Activated T-cell treated with anti-CD3 and anti-CD28 coated beads, Interleukin-2, amount 50 U/mL, for 72 hours (primary cell): ENCODE data around the gene CCDC197. TPM values are rescaled to one million over a fixed set of nuclear protein-coding genes. Genes with fewer than 3 reads are reported as not detected.

Source experiments
- ATAC-seq, 2 donors: fragments of 150-1000 bp; cut with Tn5 transposase; replicated peaks in 1 of 2; 2 replicates each; pipeline ENCODE4 v1.10.0; 2021; ENCODE audit warnings: moderate library complexity in 2 of 2, mild to moderate bottlenecking in 1 of 2
- DNase-seq, 2 donors: peaks; one replicate each; pipeline ENCODE4 v3.0.0; 2021 to 2022; ENCODE audit warnings: mixed read lengths in 1 of 2
- H3K27ac Mint-ChIP-seq: one replicate; pipeline ENCODE4 v1.8.0; 2022; ENCODE audit warnings: mild to moderate bottlenecking, moderate library complexity, mixed read lengths
- H3K27me3 Mint-ChIP-seq: one replicate; pipeline ENCODE4 v1.8.0; 2022; ENCODE audit warnings: low read depth, mixed read lengths
- H3K36me3 Mint-ChIP-seq, 2 donors: one replicate each; pipeline ENCODE4 v1.8.0; 2022; ENCODE audit warnings: mixed read lengths in 2 of 2, mild to moderate bottlenecking in 1 of 2; ENCODE audit not compliant: insufficient read depth in 2 of 2
- H3K4me1 Mint-ChIP-seq: one replicate; pipeline ENCODE4 v1.8.0; 2022; ENCODE audit warnings: low read depth, mixed read lengths
- H3K4me3 Mint-ChIP-seq, 2 donors: one replicate each; pipeline ENCODE4 v1.8.0; 2022; ENCODE audit warnings: mild to moderate bottlenecking in 2 of 2, mixed read lengths in 2 of 2, moderate library complexity in 2 of 2
- H3K9me3 Mint-ChIP-seq, 2 donors: one replicate each; pipeline ENCODE4 v1.8.0; 2022; ENCODE audit warnings: mixed read lengths in 2 of 2
- total RNA-seq, 2 donors: library from RNA; stranded (reverse); gene quantifications; one replicate each; pipeline ENCODE4 v1.2.3, GENCODE V29; 2022

CCDC197 gene
- total RNA-seq, 2 donors from 2014 or later: 1.6 to 2.2 TPM

DNA sequence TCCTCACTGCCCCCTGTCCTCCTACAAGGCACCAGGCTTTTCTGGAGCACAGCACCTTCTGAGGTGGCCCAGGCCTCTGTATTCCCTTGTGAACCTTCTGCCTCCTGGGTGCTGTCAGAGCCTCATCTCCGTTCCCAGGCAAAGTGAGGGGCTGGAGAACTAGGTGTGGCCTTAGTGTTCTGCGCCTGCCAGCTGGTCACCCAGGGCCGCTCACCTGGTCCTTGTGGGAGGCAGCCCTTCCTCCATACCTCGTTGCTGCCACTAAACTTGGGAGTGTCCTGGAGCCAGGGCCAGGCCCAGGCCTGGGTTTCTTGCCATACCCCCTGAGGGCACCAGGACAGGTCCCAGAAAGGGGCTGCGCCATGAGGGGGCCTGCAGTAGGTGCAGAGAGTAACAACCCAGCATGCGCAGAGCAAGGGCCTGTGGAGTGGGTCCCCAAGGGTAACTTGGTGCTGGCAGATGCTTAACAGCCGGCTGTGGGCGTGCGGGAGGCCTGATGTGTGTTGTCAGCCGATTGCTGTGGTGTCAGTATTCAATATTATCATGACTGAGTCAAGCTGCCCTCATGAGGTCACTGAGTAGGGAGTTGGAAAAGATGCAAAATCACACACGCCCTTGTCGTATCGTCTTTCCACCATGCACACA lies 46.1 kb downstream of the CCDC197 start:
- H3K27ac Mint-ChIP-seq: no peak overlapping the region
- no peaks in the 10 kb centered on the region for H3K27me3 Mint-ChIP-seq
- H3K36me3 Mint-ChIP-seq: peaks cover 3 to 5% of the 10 kb centered on the region in 2 donors
- DNase-seq: no peak
- no peak for ATAC-seq
- H3K4me3 Mint-ChIP-seq: no peak overlapping the region
- H3K4me1 Mint-ChIP-seq: no peaks in the 10 kb centered on the region
- no peaks in the 10 kb centered on the region for H3K9me3 Mint-ChIP-seq

DNA sequence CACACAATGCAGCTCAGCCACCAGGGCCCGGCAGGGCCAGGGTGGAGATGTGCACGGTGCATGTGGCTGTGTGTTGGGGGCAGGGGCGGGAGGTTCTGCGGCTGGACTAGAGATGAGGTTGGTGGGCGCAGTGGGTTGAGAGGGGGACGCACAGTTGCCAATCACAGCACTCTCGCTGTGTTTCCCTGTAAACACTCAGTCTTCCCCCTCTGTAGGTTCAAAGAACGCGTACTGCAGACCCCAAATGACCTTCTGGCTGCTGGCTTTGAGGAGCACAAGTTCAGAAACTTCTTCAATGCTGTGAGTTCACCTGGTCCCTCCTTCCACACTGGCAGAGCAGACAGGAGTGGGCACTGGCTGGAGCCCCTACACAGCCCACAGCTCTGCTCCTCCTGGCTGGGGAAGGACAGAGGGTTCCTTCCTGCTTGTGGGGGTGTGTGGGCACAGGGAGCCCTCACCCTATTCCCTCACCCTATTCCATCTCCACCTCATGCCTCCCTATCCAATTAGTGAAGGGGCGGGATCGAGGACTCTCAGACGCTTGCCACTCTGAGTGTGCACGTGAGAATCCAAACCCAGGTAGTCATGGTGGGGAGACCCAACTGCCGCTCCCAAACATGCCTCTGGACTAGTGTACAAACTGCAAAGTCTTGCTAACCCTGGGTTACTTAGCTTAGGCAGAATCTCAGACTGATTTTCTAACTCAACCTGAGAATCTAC lies 46.8 kb downstream of the CCDC197 start:
- peaks cover 3 to 5% of the 10 kb centered on the region in 2 donors for H3K36me3 Mint-ChIP-seq
- no peaks in the 10 kb centered on the region for H3K4me1 Mint-ChIP-seq
- DNase-seq (no peak), ATAC-seq (no peak)
- no peaks in the 10 kb centered on the region for H3K9me3 Mint-ChIP-seq
- H3K27me3 Mint-ChIP-seq: no peaks in the 10 kb centered on the region
- no peak overlapping the region for H3K27ac Mint-ChIP-seq
- no peak overlapping the region for H3K4me3 Mint-ChIP-seq

DNA sequence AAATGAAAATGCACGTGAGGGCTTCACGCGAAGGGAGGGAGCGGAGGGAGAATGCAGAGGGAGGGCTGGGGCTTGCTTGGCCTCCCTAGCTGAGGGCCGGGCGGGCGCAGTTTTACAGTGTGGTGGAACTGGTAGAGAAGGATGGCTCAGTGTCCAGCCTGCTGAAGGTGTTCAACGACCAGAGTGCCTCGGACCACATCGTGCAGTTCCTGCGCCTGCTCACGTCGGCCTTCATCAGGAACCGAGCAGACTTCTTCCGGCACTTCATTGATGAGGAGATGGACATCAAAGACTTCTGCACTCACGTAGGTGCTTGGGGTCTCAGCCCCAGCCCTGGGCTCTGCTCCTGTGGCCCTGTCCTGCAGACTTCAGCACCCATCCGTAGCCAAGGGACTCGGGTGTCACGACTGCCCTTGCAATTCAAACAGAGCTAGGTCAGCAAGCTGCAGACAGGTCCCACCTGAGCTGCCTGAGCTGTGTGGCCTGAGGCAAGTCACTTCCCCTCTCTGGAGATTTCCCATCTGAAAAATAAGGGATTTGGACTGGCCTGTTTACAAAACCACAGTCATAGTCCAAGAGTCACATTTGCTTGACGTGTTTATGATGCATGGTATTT lies 47.5 kb downstream of the CCDC197 start:
- no peak overlapping the region for H3K4me3 Mint-ChIP-seq
- no peak for DNase-seq
- no peak for ATAC-seq
- H3K4me1 Mint-ChIP-seq: no peaks in the 10 kb centered on the region
- no peak overlapping the region for H3K27ac Mint-ChIP-seq
- no peaks in the 10 kb centered on the region for H3K27me3 Mint-ChIP-seq
- H3K9me3 Mint-ChIP-seq: no peaks in the 10 kb centered on the region
- H3K36me3 Mint-ChIP-seq: peaks cover 3 to 6% of the 10 kb centered on the region in 2 donors

DNA sequence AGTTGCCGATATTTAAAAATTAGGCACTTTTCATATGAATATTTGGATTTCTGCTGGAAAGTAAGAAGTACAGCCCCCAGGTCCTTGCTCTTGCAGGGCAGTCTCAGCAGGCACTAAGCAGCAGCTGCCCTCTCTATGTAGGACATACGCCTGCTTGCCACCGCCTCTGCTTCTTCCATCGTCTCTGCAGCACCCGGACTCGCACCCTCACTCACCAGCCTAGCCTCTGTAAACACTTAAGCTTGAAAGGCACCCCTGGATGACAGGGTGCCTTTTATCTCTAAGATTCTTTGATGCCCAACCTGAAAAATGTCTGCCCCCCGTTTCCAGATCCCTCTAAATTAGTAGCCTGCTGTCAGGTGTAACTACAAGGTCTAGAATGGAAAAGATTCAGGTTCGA lies 48.0 kb downstream of the CCDC197 start:
- Mint-ChIP-seq H3K9me3 (no peaks in the 10 kb centered on the region), H3K27me3 (no peaks in the 10 kb centered on the region), H3K36me3 (peaks cover 5 to 9% of the 10 kb centered on the region in 2 donors), H3K4me3 (no peak overlapping the region), H3K4me1 (no peaks in the 10 kb centered on the region), H3K27ac (no peak overlapping the region)
- DNase-seq (no peak), ATAC-seq (no peak)

DNA sequence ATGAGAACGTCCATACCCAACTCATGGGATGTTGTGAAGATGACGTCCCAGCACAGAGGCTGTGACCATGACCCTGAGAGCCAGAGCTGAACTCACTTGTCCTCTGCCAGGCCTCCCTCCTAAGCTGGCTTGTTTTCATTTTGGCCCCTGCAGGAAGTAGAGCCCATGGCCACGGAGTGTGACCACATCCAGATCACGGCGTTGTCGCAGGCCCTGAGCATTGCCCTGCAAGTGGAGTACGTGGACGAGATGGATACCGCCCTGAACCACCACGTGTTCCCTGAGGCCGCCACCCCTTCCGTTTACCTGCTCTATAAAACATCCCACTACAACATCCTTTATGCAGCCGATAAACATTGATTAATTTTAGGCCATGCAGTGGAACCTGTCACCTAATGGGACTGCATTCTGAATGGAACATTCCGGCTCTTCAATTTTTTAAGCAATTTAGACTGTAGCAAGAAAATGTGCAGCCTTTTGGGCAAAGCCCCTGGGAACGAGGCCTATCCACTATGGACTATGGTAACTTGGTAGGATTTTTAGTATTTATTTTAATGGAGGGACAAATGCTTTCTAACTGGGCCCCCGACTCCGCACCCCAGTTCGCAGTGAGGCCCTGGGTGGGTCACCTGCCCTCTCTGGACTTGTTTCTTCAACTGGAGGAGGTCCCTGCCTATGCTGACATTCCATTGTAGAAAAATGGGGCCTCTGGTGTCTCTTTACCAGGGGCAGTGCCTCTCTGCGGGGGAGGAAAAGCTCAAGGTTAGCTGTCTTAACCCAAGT lies 48.7 kb downstream of the CCDC197 start:
- ATAC-seq: no peak
- H3K9me3 Mint-ChIP-seq: no peaks in the 10 kb centered on the region
- H3K36me3 Mint-ChIP-seq: peaks cover 7 to 14% of the 10 kb centered on the region in 2 donors
- no peaks in the 10 kb centered on the region for H3K27me3 Mint-ChIP-seq
- H3K27ac Mint-ChIP-seq: peak overlapping the region; percentile 10
- H3K4me3 Mint-ChIP-seq: no peak overlapping the region
- no peak for DNase-seq
- H3K4me1 Mint-ChIP-seq: no peaks in the 10 kb centered on the region

DNA sequence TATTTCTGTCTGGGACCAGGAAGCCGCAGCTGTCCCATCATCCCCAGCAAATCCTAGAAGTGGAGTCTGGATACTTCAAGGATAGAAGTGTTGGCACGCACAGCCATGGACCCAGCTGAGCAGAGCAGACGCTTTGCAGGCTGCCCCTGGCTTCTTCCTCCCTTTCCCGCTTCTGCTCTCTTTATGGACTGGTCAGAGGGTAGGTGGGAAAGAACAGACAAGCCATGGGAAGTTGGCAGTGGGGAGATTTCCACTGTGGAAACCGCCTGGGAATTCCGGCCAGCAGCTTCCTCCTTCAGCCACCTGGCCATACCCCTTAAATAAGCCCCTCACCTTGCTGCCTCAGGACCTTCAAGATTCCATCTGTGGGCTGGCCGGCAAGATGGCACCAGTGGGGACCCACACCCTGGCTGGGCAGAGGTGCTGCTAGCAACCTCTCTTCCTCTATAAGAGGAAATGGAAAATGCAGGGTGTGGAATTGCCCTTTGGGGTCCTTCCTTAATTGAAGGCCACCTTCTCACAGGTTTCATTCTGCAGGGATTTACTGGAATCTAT lies 49.7 kb downstream of the CCDC197 start:
- Mint-ChIP-seq H3K4me3 (no peak overlapping the region), H3K27ac (no peak overlapping the region), H3K36me3 (peaks cover 9 to 21% of the 10 kb centered on the region in 2 donors), H3K4me1 (peaks cover under 1% of the 10 kb centered on the region), H3K27me3 (no peaks in the 10 kb centered on the region), H3K9me3 (no peaks in the 10 kb centered on the region)
- ATAC-seq (no peak), DNase-seq (no peak)

DNA sequence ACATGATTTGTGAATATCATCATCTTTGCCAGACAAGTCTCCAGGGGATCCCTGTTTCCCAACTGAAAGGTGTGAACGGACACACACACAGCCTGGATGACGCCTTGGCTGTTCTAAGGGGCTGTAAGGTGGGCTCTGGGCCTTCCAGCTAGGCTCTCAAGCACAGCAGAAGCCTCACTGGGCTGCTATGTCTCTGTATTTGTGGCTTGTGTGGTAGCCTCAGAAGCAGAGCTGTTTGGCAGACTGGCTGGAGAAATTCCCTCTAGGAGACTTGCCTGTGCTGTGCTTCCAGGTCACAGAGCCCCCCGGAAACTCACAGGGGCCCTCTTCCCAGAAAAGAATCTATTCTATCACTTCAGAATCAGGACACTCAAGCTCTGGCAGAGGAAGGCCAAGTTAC lies 50.5 kb downstream of the CCDC197 start:
- peaks cover 10 to 26% of the 10 kb centered on the region in 2 donors for H3K36me3 Mint-ChIP-seq
- no peaks in the 10 kb centered on the region for H3K9me3 Mint-ChIP-seq
- no peak for ATAC-seq
- no peak overlapping the region for H3K4me3 Mint-ChIP-seq
- H3K27me3 Mint-ChIP-seq: no peaks in the 10 kb centered on the region
- no peak for DNase-seq
- H3K4me1 Mint-ChIP-seq: peaks cover 6% of the 10 kb centered on the region
- no peak overlapping the region for H3K27ac Mint-ChIP-seq

DNA sequence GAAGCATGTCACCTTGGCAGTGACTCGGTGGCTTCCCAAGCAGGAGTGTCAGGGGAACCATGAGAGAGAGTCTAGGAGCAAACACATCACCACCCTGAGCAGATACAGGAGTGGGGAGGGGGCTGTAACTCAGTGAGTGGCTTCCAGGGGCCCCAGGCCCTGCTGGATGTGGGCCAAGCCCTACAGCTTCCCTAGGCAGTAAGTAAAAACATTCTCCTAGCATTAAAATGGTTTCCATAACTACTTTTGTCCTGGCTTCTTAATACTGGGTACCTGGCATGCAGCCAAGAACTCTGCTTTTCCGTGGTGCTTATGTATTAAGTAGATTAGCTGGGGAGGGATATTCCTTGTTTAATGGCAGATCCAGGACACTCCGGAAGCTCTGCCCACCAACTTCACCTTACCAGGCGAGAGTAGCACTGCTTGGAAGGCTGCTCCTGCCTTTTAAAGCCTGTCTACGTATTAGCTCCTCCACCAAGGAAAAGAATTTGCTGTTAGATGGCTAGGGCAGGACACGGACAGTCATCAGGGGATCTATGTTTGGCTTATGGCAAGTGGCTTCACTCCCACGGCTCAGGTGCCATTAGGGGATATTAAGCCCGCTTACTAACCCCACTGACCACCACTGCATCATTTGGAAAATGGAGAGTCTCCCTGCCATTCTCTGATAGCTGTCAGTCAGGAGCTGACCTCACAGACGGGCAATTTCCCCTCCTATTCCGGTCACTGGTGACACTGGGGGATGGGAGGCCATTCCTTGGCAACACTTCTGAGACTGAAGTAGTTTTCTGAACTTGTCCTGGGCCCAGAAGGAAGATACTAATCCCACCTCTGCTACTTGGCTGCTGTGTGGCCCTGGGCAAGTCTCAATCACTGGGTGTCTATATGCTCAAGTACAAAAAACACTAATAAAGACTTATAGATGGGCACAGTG lies 51.9 kb downstream of the CCDC197 start:
- peaks cover 10 to 33% of the 10 kb centered on the region in 2 donors for H3K36me3 Mint-ChIP-seq
- ATAC-seq: no peak
- no peak overlapping the region for H3K27ac Mint-ChIP-seq
- no peaks in the 10 kb centered on the region for H3K27me3 Mint-ChIP-seq
- H3K9me3 Mint-ChIP-seq: no peaks in the 10 kb centered on the region
- no peak overlapping the region for H3K4me3 Mint-ChIP-seq
- DNase-seq: no peak
- H3K4me1 Mint-ChIP-seq: peaks cover 6% of the 10 kb centered on the region

DNA sequence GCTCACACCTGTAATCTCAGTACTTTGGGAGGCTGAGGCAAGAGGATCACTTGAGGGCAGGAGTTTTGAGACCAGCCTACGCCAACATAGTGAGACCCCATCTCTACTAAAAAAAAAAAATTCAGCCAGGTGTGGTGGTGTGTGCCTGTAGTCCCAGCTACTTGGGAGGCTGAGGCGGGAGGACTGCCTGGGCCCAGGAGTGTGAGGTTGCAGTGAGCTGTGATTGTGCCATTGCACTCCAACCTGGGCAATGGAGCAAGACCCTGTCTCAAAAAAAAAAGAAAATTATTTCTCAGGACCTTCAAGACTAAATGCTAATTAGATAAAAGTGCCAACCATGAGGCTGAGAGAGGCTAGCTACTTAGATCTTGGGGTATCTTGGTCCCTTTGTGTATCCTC lies 52.5 kb downstream of the CCDC197 start:
- DNase-seq (no peak), ATAC-seq (no peak)
- Mint-ChIP-seq H3K27me3 (no peaks in the 10 kb centered on the region), H3K9me3 (no peaks in the 10 kb centered on the region), H3K4me1 (peaks cover 6% of the 10 kb centered on the region), H3K27ac (no peak overlapping the region), H3K36me3 (peaks cover 14 to 39% of the 10 kb centered on the region in 2 donors), H3K4me3 (no peak overlapping the region)

DNA sequence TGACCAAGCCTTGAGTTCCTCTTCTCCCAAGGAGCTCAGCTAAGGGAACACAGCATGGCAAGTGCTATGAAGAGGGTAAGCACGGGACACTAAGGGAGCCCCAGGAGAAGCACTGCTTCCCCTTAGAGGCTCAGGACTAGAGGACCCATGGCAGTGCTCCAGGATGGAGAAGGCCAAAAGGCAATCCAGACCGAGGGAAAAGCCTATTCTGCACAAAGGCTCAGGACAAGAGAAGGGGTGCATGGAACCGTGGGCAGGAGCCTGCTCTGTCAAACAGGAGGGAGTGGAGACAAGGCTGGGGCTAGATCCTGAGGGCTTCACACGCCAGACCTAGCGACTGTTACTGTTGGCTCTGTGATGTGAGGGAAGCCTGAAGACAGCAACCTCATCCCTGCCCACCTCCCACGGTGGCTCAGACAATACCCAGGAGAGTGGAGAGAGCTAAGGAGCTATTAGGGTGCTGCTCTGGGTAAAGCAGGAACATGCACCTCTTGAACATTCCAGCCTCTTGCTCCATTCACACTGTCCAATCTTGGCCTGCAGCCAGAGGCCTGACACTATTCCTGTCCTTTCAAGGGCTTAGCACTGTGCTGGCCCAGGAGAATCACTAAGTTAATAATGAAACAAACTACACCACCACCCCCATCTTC lies 53.3 kb downstream of the CCDC197 start:
- H3K36me3 Mint-ChIP-seq: peaks cover 16 to 39% of the 10 kb centered on the region in 2 donors
- no peaks in the 10 kb centered on the region for H3K9me3 Mint-ChIP-seq
- no peak for DNase-seq
- peaks cover 6% of the 10 kb centered on the region for H3K4me1 Mint-ChIP-seq
- no peaks in the 10 kb centered on the region for H3K27me3 Mint-ChIP-seq
- H3K4me3 Mint-ChIP-seq: no peak overlapping the region
- H3K27ac Mint-ChIP-seq: peak overlapping the region; percentile 89
- ATAC-seq: no peak

DNA sequence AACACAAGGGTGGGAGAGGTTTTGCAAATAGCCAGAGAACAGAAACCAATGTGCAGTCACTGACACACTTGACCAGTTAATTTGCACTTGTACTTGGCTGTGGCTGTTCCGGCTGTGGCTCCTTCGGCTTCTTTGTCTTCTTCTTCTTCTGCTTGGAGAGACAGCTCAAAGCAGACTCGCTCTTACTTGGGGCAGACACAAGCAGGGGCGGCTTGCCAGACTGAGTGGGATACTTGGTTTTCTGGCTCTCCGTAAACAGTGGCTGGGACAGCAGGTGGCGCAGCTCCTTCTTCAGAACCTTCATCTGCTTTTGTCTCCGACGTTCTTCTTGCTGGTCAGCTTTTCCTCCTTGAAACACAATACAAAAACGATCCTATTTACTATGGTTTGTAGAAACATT lies 54.0 kb downstream of the CCDC197 start:
- peak overlapping the region; percentile 89 for H3K27ac Mint-ChIP-seq
- DNase-seq: no peak
- H3K27me3 Mint-ChIP-seq: no peaks in the 10 kb centered on the region
- H3K4me3 Mint-ChIP-seq: no peak overlapping the region
- peaks cover 8% of the 10 kb centered on the region for H3K4me1 Mint-ChIP-seq
- H3K9me3 Mint-ChIP-seq: no peaks in the 10 kb centered on the region
- no peak for ATAC-seq
- peaks cover 17 to 44% of the 10 kb centered on the region in 2 donors for H3K36me3 Mint-ChIP-seq

DNA sequence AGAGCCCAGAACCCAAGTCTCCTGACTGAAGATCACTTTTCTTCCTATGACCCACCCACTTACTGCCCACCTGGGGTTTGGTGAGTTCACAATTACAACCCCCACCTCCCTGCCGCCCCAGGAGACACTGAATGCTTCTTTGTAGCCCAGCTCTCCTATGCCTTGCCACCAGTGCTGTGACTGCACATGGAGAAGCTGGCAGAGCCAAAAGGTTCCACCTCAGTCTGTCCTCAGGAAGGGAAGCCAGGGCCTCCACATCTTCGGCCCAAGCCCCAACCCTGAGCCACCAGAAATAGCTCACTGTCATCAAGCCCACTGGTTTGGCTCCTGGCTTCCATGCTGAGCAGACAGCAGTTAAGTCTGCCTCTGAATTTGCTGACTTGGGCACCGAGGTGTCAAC lies 54.7 kb downstream of the CCDC197 start:
- Mint-ChIP-seq H3K27ac (peak overlapping the region; percentile 73), H3K4me3 (no peak overlapping the region), H3K9me3 (no peaks in the 10 kb centered on the region), H3K36me3 (peaks cover 17 to 49% of the 10 kb centered on the region in 2 donors), H3K4me1 (peaks cover 15% of the 10 kb centered on the region), H3K27me3 (no peaks in the 10 kb centered on the region)
- ATAC-seq (no peak), DNase-seq (no peak)
